Stimulated activated memory B cell treated with anti-CD40 and anti-IgM and Interleukin-4, amounts not matched to agents 10 μg/mL and 1 μg/mL and 100 μg/mL, for 72 hours (primary cell): ENCODE measurements around the gene CNNM1.

Experiments
- ATAC-seq: fragments of 150-1000 bp; cut with Tn5 transposase; 2 replicates; pipeline ENCODE4 v1.10.0; 2021
- H3K27ac Mint-ChIP-seq: one replicate; pipeline ENCODE4 v1.8.0; 2022; ENCODE audit warnings: mild to moderate bottlenecking, mixed read lengths
- H3K27me3 Mint-ChIP-seq: one replicate; pipeline ENCODE4 v1.8.0; 2022; ENCODE audit warnings: mixed read lengths
- H3K36me3 Mint-ChIP-seq: one replicate; pipeline ENCODE4 v1.8.0; 2022; ENCODE audit warnings: mixed read lengths
- H3K4me1 Mint-ChIP-seq: one replicate; pipeline ENCODE4 v1.8.0; 2022; ENCODE audit warnings: mixed read lengths
- H3K4me3 Mint-ChIP-seq: one replicate; pipeline ENCODE4 v1.8.0; 2022; ENCODE audit warnings: mild to moderate bottlenecking, moderate library complexity, mixed read lengths
- H3K9me3 Mint-ChIP-seq: one replicate; pipeline ENCODE4 v1.8.0; 2022; ENCODE audit warnings: mixed read lengths

The CNNM1 gene

DNA sequence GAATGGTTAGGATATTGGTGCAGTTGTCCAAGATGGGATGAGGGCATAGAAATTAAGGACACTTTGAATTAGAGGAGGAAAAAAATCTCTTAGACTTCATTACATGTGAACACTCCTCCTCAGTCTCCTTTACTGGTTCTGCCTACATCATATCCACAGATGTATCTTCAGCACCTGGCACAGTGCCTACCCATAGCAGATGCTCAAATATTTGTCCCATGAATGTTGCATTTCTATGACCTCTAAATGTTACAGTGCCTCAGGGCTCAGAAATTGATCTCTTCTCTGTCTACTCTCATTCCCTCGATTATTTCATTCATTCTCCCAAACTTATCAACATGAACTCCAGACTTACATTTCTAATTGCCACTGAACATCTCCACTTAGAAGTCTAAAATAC is 17.1 kb downstream of the CNNM1 start:
- no peaks in the 10 kb centered on the region for H3K9me3 Mint-ChIP-seq
- H3K27me3 Mint-ChIP-seq: peaks cover 46% of the 10 kb centered on the region
- no peaks in the 10 kb centered on the region for H3K36me3 Mint-ChIP-seq
- H3K27ac Mint-ChIP-seq: no peak overlapping the region
- ATAC-seq: no peak
- H3K4me1 Mint-ChIP-seq: no peaks in the 10 kb centered on the region
- H3K4me3 Mint-ChIP-seq: no peak overlapping the region

- no peak overlapping the region for H3K27ac Mint-ChIP-seq
Measured at GRCh38 chr10:99347672-99348071, 18.5 kb downstream of the CNNM1 start.

DNA sequence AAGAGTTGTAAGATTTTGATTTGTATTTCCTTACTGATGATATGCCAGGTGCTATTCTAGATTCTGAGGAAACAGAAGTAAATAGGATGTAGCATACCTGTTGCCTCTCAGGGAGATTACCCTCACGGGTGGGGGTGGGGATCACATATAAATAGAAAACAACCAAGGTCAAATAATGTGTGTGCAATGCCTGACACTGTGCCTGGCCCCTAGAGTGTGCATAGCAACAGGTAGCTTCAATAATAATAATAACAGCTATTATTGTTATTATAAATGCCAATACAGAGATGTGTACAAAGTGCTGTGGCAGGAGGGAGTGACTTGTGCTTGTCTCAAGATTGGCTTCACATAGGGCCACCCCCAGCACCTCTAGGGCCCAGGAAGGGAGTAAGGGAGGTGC is 24.0 kb downstream of the CNNM1 start:
- H3K27me3 Mint-ChIP-seq: peaks cover 56% of the 10 kb centered on the region
- H3K9me3 Mint-ChIP-seq: no peaks in the 10 kb centered on the region
- H3K27ac Mint-ChIP-seq: no peak overlapping the region
- no peaks in the 10 kb centered on the region for H3K4me1 Mint-ChIP-seq
- H3K36me3 Mint-ChIP-seq: no peaks in the 10 kb centered on the region
- ATAC-seq: no peak
- no peak overlapping the region for H3K4me3 Mint-ChIP-seq

More at GRCh38 chr10:99347672-99348071, 18.5 kb downstream of the CNNM1 start:
- no peaks in the 10 kb centered on the region for H3K36me3 Mint-ChIP-seq
- ATAC-seq: no peak
- no peak overlapping the region for H3K4me3 Mint-ChIP-seq
- no peaks in the 10 kb centered on the region for H3K9me3 Mint-ChIP-seq
- no peaks in the 10 kb centered on the region for H3K4me1 Mint-ChIP-seq
- H3K27me3 Mint-ChIP-seq: peaks cover 54% of the 10 kb centered on the region

- peaks cover 46% of the 10 kb centered on the region for H3K27me3 Mint-ChIP-seq
- H3K27ac Mint-ChIP-seq: no peak overlapping the region
- no peaks in the 10 kb centered on the region for H3K36me3 Mint-ChIP-seq
- no peaks in the 10 kb centered on the region for H3K9me3 Mint-ChIP-seq
- no peak for ATAC-seq
- no peak overlapping the region for H3K4me3 Mint-ChIP-seq
- H3K4me1 Mint-ChIP-seq: peaks cover 9% of the 10 kb centered on the region
Measured at GRCh38 chr10:99357691-99358090, 28.5 kb downstream of the CNNM1 start.

GRCh38 chr10:99358101-99358500 is 28.9 kb downstream of the CNNM1 start:
- Mint-ChIP-seq H3K4me1 (peaks cover 9% of the 10 kb centered on the region), H3K9me3 (no peaks in the 10 kb centered on the region), H3K36me3 (no peaks in the 10 kb centered on the region), H3K27ac (no peak overlapping the region), H3K27me3 (peaks cover 42% of the 10 kb centered on the region), H3K4me3 (no peak overlapping the region)
- no peak for ATAC-seq

DNA sequence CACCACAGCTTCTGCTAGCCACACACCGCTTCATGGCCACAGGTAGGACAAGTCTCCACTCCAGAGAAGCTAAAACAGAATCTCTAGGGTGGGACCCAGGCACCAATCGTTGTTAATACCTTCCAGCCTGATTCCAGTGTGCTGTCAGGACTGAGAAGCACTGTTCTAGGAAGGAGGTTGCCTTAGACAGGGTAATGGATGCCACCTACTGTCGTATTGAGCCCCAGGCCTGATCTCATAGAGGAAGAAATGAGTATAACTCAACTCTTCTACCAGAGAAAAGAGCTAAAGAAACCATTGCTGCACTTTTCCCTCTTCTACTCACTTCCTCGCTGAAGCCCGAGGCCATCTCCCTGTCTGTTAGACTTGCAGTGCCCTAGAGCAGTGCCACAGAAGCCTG is 31.8 kb downstream of the CNNM1 start:
- no peak for ATAC-seq
- Mint-ChIP-seq H3K9me3 (no peaks in the 10 kb centered on the region), H3K4me1 (peaks cover 9% of the 10 kb centered on the region), H3K4me3 (no peak overlapping the region), H3K36me3 (no peaks in the 10 kb centered on the region), H3K27ac (no peak overlapping the region), H3K27me3 (peaks cover 39% of the 10 kb centered on the region)

DNA sequence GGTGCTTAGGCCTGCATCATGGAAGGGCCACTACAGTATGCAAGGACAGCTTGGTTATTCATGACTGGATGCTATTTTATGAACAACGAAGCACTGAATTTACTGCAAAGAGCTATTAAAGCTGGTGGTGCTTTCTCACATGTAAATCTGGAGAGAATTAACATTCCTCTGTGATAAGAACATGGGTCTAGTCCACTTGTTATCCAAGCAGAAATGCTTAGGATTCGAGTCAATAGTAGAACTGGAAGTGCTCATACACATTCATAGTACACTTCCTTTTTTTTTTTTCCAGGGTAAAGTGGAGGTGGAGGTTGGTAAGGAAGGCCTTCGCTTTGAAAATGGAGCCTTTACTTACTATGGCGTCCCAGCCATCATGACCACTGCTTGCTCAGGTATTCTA is 35.0 kb downstream of the CNNM1 start:
- H3K36me3 Mint-ChIP-seq: no peaks in the 10 kb centered on the region
- peaks cover 8% of the 10 kb centered on the region for H3K4me1 Mint-ChIP-seq
- no peak overlapping the region for H3K27ac Mint-ChIP-seq
- no peaks in the 10 kb centered on the region for H3K9me3 Mint-ChIP-seq
- peaks cover 45% of the 10 kb centered on the region for H3K27me3 Mint-ChIP-seq
- no peak overlapping the region for H3K4me3 Mint-ChIP-seq
- no peak for ATAC-seq

DNA sequence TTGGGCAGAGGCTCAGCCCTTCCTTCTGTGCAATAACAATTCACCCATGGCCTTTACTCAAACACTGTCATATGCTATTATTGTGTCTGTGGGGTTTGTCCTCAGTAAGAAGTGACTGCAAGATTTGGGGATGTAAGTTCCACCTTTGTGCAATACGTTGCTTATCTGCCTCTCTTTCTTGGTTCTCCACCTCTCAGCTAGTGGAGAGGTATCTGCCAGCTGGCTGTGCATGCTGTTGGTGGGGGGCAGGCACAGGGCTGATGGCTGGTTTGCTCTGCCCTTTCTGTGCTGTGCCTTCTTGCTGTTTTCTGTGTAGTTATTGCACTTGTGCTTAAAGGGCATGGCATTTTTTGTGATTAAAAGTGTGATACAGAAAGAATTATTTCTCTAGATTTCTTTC is 36.2 kb downstream of the CNNM1 start:
- no peaks in the 10 kb centered on the region for H3K36me3 Mint-ChIP-seq
- peaks cover 51% of the 10 kb centered on the region for H3K27me3 Mint-ChIP-seq

GRCh38 chr10:99365736-99366135 is 36.6 kb downstream of the CNNM1 start:
- Mint-ChIP-seq H3K9me3 (no peaks in the 10 kb centered on the region), H3K36me3 (no peaks in the 10 kb centered on the region), H3K4me1 (no peaks in the 10 kb centered on the region), H3K4me3 (no peak overlapping the region), H3K27me3 (peaks cover 51% of the 10 kb centered on the region), H3K27ac (no peak overlapping the region)
- no peak for ATAC-seq

More for the DNA sequence above, 36.2 kb downstream of the CNNM1 start:
- no peak for ATAC-seq
- Mint-ChIP-seq H3K4me1 (no peaks in the 10 kb centered on the region), H3K4me3 (no peak overlapping the region), H3K9me3 (no peaks in the 10 kb centered on the region), H3K27ac (no peak overlapping the region)

GRCh38 chr10:99366666-99367065 is 37.5 kb downstream of the CNNM1 start:
- Mint-ChIP-seq H3K27ac (no peak overlapping the region), H3K4me1 (peaks cover 7% of the 10 kb centered on the region), H3K36me3 (no peaks in the 10 kb centered on the region), H3K9me3 (no peaks in the 10 kb centered on the region), H3K4me3 (no peak overlapping the region), H3K27me3 (peaks cover 51% of the 10 kb centered on the region)
- no peak for ATAC-seq

DNA sequence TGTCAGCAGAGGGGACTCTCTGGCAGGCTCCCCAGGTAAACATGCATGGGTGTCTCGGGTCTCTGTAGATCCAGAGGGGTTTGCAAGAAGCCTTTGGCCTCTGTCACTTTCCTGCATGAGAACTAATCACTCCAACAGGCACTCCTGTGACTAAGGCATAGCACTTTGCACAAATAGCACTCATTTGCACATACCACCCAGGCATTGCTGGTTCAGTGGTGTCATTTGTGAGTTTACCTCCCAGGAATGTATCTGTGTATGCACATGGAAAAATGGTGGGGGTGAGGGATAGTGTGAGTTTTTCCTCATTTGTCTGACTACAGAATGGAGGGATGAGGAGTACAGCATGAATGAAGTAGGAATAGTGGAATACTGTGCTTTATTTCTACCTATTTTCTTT is 39.5 kb downstream of the CNNM1 start:
- H3K4me3 Mint-ChIP-seq: no peak overlapping the region
- no peak for ATAC-seq
- peaks cover 51% of the 10 kb centered on the region for H3K27me3 Mint-ChIP-seq
- H3K9me3 Mint-ChIP-seq: no peaks in the 10 kb centered on the region
- no peaks in the 10 kb centered on the region for H3K36me3 Mint-ChIP-seq
- no peak overlapping the region for H3K27ac Mint-ChIP-seq
- peaks cover 7% of the 10 kb centered on the region for H3K4me1 Mint-ChIP-seq

DNA sequence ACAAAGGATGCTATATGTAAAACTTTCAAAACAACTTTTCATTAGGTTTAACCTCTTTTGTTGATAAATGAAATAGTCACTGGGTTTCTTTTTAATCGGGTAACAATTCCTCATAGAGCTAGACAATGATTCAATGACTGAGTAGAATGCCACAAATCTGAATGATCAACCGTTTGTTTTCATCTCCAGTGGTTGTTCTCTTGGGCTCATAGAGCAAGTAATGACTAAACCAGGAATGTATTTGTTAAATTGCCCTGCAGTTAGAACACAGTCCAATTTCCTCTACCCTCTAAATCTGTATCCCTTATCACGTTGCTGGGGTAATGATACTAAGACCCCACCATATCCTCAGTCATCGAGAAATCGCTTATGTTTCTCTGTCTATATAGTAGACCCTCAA is 40.0 kb downstream of the CNNM1 start:
- ATAC-seq: no peak
- Mint-ChIP-seq H3K4me1 (peaks cover 7% of the 10 kb centered on the region), H3K27me3 (peaks cover 51% of the 10 kb centered on the region), H3K36me3 (no peaks in the 10 kb centered on the region), H3K27ac (no peak overlapping the region), H3K4me3 (no peak overlapping the region), H3K9me3 (no peaks in the 10 kb centered on the region)

DNA sequence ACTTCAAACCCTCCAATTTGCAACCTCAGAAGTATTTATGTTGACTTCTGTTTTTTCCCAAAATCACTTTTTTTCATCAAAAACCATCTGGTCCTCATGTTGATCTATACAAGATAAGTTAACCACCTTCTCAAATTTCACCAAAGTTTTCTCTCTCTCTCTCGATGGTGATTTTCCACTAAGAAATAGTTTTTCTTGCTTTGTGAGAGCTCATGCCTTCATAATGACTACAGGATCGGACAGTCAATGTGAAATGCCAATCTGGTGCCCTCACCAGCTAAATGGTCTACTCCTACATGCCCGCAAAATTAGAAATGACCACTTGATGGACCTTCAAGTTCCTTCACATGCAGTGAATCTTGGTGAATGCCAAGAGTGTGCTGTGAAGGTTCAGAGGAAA is 40.4 kb downstream of the CNNM1 start:
- no peak overlapping the region for H3K27ac Mint-ChIP-seq
- peaks cover 51% of the 10 kb centered on the region for H3K27me3 Mint-ChIP-seq
- no peaks in the 10 kb centered on the region for H3K36me3 Mint-ChIP-seq
- peaks cover 7% of the 10 kb centered on the region for H3K4me1 Mint-ChIP-seq
- no peak overlapping the region for H3K4me3 Mint-ChIP-seq
- no peak for ATAC-seq
- H3K9me3 Mint-ChIP-seq: no peaks in the 10 kb centered on the region

GRCh38 chr10:99370993-99371392 is 41.8 kb downstream of the CNNM1 start:
- no peak overlapping the region for H3K4me3 Mint-ChIP-seq

GRCh38 chr10:99372546-99373271 is 43.6 kb downstream of the CNNM1 start:
- no peak overlapping the region for H3K4me3 Mint-ChIP-seq
- H3K9me3 Mint-ChIP-seq: no peaks in the 10 kb centered on the region
- peaks cover 7% of the 10 kb centered on the region for H3K4me1 Mint-ChIP-seq
- no peaks in the 10 kb centered on the region for H3K36me3 Mint-ChIP-seq
- no peak overlapping the region for H3K27ac Mint-ChIP-seq
- ATAC-seq: no peak
- peaks cover 24% of the 10 kb centered on the region for H3K27me3 Mint-ChIP-seq

More at GRCh38 chr10:99370993-99371392, 41.8 kb downstream of the CNNM1 start:
- Mint-ChIP-seq H3K27me3 (peaks cover 39% of the 10 kb centered on the region), H3K9me3 (no peaks in the 10 kb centered on the region), H3K4me1 (peaks cover 7% of the 10 kb centered on the region), H3K27ac (no peak overlapping the region), H3K36me3 (no peaks in the 10 kb centered on the region)
- no peak for ATAC-seq

- H3K4me3 Mint-ChIP-seq: no peak overlapping the region
- H3K27ac Mint-ChIP-seq: no peak overlapping the region
- peaks cover 7% of the 10 kb centered on the region for H3K4me1 Mint-ChIP-seq
- no peaks in the 10 kb centered on the region for H3K9me3 Mint-ChIP-seq
- H3K27me3 Mint-ChIP-seq: peaks cover 17% of the 10 kb centered on the region
- no peaks in the 10 kb centered on the region for H3K36me3 Mint-ChIP-seq
- ATAC-seq: no peak
Measured at GRCh38 chr10:99374526-99374925, 45.4 kb downstream of the CNNM1 start.
